Activated CD4-positive, alpha-beta memory T cell treated with anti-CD3 and anti-CD28 coated beads, Interleukin-2, amount 10 ng/mL, durations not matched to agents 7 days and 5 days (primary cell): ENCODE measurements around the gene TNIP3. TPM values are rescaled to one million over a fixed set of nuclear protein-coding genes. Genes with fewer than 3 reads are reported as not detected.
"Not testable (repeated sequence)": the region's sequence is repeated elsewhere in the genome, so short reads cannot be mapped to it uniquely, and the experiment has no call there.

ENCODE experiments used
- CTCF ChIA-PET: fragments of 350-600 bp; sonication (Branson Sonifier 250); formaldehyde crosslinking; loops from one replicate; lab custom pipeline; 2021; ENCODE audit warnings: antibody characterized with exemption, inconsistent platforms; lab: Charles Lee
- POLR2A ChIA-PET: fragments of 350-600 bp; sonication (Branson Sonifier 250); formaldehyde crosslinking; loops from one replicate; lab custom pipeline; 2021; ENCODE audit warnings: antibody characterized with exemption; lab: Charles Lee
- DNase-seq: peaks from one replicate; pipeline ENCODE4 v3.0.0-alpha.2; 2020
- H3K27ac Mint-ChIP-seq: one replicate; pipeline ENCODE4 v1.8.0; 2021; ENCODE audit warnings: mild to moderate bottlenecking, mixed read lengths
- H3K27me3 Mint-ChIP-seq: one replicate; pipeline ENCODE4 v1.8.0; 2021; ENCODE audit warnings: mixed read lengths
- H3K36me3 Mint-ChIP-seq: one replicate; pipeline ENCODE4 v1.8.0; 2021; ENCODE audit warnings: low read depth, mixed read lengths
- H3K4me1 Mint-ChIP-seq: one replicate; pipeline ENCODE4 v1.8.0; 2021; ENCODE audit warnings: mixed read lengths
- H3K4me3 Mint-ChIP-seq: one replicate; pipeline ENCODE4 v1.8.0; 2021; ENCODE audit warnings: mild to moderate bottlenecking, mixed read lengths
- H3K9me3 Mint-ChIP-seq: one replicate; pipeline ENCODE4 v1.8.0; 2021; ENCODE audit warnings: mixed read lengths
- total RNA-seq, 2 experiments: library from RNA; stranded (reverse); gene quantifications; one replicate each; pipeline ENCODE4 v1.2.3, GENCODE V29; 2021

Gene TNIP3, protein sequence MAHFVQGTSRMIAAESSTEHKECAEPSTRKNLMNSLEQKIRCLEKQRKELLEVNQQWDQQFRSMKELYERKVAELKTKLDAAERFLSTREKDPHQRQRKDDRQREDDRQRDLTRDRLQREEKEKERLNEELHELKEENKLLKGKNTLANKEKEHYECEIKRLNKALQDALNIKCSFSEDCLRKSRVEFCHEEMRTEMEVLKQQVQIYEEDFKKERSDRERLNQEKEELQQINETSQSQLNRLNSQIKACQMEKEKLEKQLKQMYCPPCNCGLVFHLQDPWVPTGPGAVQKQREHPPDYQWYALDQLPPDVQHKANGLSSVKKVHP
- 1 to 10 TPM; 1.2 to 1.6 TPM for total RNA-seq

DNA sequence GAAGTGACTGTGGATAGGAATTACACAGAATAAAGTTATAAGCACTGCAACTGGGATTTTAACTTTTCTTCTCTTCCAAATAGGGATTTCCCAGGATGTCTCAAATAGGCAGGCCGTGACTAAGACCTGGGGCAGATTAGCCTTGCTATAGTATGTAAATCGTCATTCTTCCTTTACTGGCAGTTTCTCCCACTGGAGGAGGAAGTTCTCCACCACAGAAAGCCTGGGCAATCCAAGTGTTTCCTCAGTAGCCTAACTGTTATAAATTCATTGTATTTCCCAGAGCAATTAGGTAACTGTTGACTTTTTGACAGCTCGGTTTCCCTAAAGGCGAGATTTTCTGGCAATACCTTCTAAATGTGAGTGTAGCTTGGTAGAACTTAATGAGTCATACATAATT, at the start of gene TNIP3:
TSS of gene TNIP3 (minus strand) at position 31 of the 400 bp plus-strand sequence. CDS start 196 bp downstream, outside the sequence.
- H3K4me3 Mint-ChIP-seq = no peak within 1 kb of the TSS
- peaks cover 21% of the 10 kb centered on the region for H3K4me1 Mint-ChIP-seq
- no peaks in the 10 kb centered on the region for H3K9me3 Mint-ChIP-seq
- POLR2A ChIA-PET = no interaction called here
- H3K27me3 Mint-ChIP-seq = no peaks in the 10 kb centered on the region
- H3K27ac Mint-ChIP-seq = no peak within 1 kb of the TSS
- no peak for DNase-seq
- CTCF ChIA-PET = no interaction called here
- H3K36me3 Mint-ChIP-seq = peaks cover 3% of the 10 kb centered on the region

DNA sequence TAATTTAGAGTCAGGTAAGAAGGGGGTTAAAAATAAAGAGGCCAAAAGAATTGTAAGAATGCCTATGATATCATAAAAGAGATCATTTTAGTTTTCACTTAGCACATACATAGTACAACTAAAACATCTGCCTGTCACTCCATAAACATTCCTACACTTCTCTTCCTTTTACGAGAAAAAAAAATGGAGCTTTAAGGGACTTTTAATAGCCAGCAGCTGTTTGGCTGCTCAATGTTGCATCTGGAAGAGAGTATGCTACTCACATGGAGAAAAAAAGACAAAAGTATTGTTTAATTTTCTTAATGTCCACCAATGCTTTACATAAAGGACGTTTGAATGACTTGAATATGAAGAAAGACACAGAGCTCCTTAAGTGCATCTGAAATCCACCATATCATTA, 48.7 kb upstream of the TNIP3 start:
- H3K27ac Mint-ChIP-seq = no peak overlapping the region
- ChIA-PET CTCF (interaction anchor here (0.6 to 1.1 kb wide), 3 partner anchors 13 to 462 kb away, joined by 3 to 4 read pairs (median 4); no protein-coding TSS in a partner anchor), POLR2A (no interaction called here)
- H3K9me3 Mint-ChIP-seq = peaks cover 3% of the 10 kb centered on the region
- no peak overlapping the region for H3K4me3 Mint-ChIP-seq
- peaks cover 5% of the 10 kb centered on the region for H3K36me3 Mint-ChIP-seq
- no peak for DNase-seq
- no peaks in the 10 kb centered on the region for H3K27me3 Mint-ChIP-seq
- peaks cover 11% of the 10 kb centered on the region for H3K4me1 Mint-ChIP-seq

DNA sequence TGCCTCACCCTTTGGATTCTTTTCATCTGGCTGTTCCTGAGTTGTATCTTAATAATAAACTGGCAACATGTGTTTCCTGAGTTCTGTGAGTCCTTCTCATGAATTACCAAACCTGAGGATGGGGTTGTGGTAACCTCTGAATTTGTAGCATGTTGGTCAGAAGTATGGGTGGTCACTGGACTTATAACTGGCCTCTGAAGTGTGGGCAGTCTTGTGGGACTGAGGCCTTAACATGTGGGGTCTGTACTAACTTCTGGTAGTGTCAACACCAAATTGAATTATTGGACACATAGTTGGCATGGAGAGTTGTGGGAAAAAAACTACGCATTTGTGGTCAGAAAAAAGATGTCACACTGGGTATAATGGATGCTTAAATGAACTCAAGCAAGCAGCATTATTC, 45.0 kb upstream of the TNIP3 start:
- DNase-seq = no peak
- POLR2A ChIA-PET = interaction anchor here (0.7 kb wide), 1 partner anchor 10 kb away, joined by 3 read pairs; no protein-coding TSS in a partner anchor
- Mint-ChIP-seq H3K36me3 (peaks cover 5% of the 10 kb centered on the region), H3K4me3 (no peak overlapping the region), H3K27ac (no peak overlapping the region), H3K4me1 (peaks cover 7% of the 10 kb centered on the region), H3K27me3 (peaks cover 2% of the 10 kb centered on the region), H3K9me3 (peaks cover 3% of the 10 kb centered on the region)
- CTCF ChIA-PET = interaction anchor here (2.9 kb wide), 1 partner anchor 17 kb away, joined by 10 read pairs; no protein-coding TSS in a partner anchor

DNA sequence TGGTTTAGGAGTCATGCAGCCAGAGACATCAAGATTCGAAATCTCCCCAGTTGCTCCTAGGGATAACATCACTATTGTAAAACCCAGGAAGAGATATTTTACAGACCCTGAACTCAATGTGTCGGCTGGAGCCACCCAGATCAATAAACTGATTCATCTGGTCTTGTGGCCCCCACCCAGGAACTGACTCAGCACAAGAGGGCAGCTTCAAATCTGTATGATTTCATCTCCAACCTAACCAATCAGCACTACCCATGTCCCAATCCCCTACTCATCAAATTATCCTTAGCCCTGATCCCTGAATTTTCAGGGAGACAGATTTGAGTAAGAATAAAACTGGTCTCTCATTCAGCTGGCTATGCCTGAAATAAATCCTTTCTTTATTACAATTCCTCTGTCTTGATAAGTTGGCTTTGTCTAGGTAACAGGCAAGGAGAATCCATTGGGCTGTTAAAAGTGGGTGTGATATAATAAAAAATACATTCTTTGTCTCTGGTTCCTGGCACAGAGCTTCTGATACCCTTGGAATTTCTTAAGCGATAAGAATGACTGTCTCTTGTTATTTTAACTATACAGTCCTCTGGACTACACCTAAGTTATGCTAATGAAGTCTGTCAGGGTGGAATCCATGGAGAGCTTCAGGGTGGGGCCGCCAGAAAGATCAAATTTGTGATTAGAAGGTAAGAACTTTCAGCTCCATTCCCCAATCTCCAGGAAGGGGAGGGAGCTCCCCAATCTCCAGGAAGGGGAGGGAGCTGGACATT, 44.3 kb upstream of the TNIP3 start:
- no peak for DNase-seq
- peaks cover 4% of the 10 kb centered on the region for H3K4me1 Mint-ChIP-seq
- peaks cover 2% of the 10 kb centered on the region for H3K27me3 Mint-ChIP-seq
- H3K9me3 Mint-ChIP-seq = peaks cover 3% of the 10 kb centered on the region
- CTCF ChIA-PET = interaction anchor here (0.6 to 2.9 kb wide), 3 partner anchors 9 to 46 kb away, joined by 3 to 10 read pairs (median 4); no protein-coding TSS in a partner anchor
- POLR2A ChIA-PET = no interaction called here
- no peak overlapping the region for H3K27ac Mint-ChIP-seq
- H3K36me3 Mint-ChIP-seq = peaks cover 5% of the 10 kb centered on the region
- H3K4me3 Mint-ChIP-seq = no peak overlapping the region

DNA sequence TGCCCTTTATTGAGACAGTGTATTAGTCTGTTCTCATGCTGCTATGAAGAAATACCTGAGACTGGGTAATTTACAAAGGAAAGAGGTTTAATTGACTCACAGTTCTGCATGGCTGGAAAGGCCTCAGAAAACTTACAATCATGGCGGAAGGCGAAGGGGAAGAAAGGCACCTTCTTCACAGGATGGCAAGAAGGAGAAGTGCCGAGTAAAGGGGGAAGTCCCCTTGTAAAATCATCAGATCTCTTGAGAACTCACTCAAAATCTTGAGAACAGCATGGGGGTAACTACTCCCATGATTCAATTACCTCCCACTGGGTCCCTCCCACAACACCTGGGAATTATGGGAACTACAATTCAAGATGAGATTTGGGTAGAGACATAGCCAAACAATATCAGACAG, 41.7 kb upstream of the TNIP3 start:
- POLR2A ChIA-PET = interaction anchor here (0.6 kb wide), 2 partner anchors 15 to 644 kb away, joined by 3 read pairs; no protein-coding TSS in a partner anchor
- H3K27me3 Mint-ChIP-seq, DNase-seq, H3K36me3 Mint-ChIP-seq, H3K4me3 Mint-ChIP-seq, H3K9me3 Mint-ChIP-seq, H3K4me1 Mint-ChIP-seq, H3K27ac Mint-ChIP-seq: not testable (repeated sequence)
- CTCF ChIA-PET = interaction anchor here (1.7 kb wide), 1 partner anchor 13 kb away, joined by 5 read pairs; no protein-coding TSS in a partner anchor

DNA sequence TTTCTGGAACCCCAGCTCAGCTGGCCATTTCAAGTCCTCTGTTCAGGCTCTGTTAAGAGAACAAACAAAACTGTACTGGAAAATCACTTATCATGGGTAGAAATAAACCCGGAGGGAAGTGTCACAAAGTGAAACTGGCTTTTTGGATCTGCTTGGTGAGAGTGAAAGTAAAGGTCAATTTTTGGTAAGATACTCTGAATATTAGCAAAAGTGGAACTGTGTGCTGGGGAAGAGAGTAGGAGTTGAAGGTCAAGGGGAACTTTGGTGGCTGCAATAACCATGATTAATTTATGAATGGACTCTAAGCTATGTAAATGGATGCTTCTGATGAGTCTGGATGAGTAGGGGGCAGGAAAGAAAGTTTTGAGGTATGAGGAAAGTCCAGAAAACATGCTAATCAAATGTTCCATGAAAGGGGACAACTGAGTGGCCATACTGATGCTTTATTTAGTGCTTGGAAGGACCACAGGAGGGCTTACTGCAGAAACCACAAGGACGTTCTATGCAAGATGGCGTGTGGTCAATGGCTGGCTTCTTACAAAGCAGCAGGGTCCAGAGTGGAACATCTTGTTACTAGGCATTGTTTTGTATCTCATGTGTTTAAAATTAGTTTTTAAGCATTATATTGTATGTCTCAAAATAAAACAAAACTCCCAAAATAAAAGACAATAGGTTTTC, 36.8 kb upstream of the TNIP3 start:
- Mint-ChIP-seq H3K4me3 (no peak overlapping the region), H3K36me3 (no peaks in the 10 kb centered on the region), H3K9me3 (no peaks in the 10 kb centered on the region), H3K27me3 (peaks cover 2% of the 10 kb centered on the region), H3K27ac (no peak overlapping the region), H3K4me1 (peaks cover 24% of the 10 kb centered on the region)
- ChIA-PET CTCF (interaction anchor here (1.2 to 5.0 kb wide), 5 partner anchors 9 to 107 kb away, joined by 3 to 23 read pairs (median 7); no protein-coding TSS in a partner anchor), POLR2A (interaction anchor here (1.0 to 3.0 kb wide), 4 partner anchors 11 to 72 kb away, joined by 3 to 17 read pairs (median 6); no protein-coding TSS in a partner anchor)
- DNase-seq = no peak

DNA sequence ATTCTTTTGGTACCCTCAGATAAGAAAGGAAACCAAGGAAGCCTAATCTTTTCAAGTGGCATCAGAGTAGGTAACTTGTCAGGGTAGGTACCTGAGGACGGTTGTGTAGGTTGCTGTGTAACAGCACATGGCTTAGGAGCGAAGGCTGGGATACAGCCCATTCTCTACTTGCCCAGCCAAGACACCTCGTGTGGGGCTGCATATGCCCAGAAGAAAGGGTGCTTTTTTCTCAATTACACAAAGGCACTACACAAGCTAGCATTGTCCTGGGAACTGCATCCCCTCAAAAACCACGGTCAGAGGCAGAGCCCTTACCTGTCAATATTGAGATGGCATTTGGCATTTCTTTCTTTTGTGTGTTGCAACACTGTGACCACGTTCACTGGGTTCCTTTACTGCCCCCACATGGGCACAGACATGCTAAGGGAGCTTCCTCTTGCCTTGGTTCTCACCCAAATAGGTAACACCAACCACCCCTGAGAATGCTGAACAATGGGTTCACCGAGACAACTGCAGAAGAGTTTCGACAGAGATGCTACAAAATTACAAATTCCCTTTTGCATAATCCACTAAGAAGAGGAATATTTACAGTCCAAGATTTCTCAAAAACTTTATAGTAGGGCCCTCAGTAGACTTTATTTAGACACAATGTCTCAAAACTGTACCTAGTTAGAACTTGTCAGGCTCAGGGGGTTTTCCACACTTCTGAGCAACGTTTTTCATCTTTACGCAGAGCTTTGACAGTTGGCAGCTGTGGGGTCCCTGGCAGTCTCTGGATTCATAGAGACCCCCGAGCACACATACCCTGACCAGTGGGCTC, 35.8 kb upstream of the TNIP3 start:
- Mint-ChIP-seq H3K36me3 (no peaks in the 10 kb centered on the region), H3K9me3 (no peaks in the 10 kb centered on the region), H3K27me3 (peaks cover 1% of the 10 kb centered on the region), H3K4me3 (peak overlapping the region; percentile 5), H3K27ac (peak overlapping the region; percentile 23), H3K4me1 (peaks cover 24% of the 10 kb centered on the region)
- DNase-seq = peak; percentile 50
- POLR2A ChIA-PET = interaction anchor here (0.9 to 3.0 kb wide), 9 partner anchors 10 to 73 kb away, joined by 3 to 17 read pairs (median 4); no protein-coding TSS in a partner anchor
- CTCF ChIA-PET = interaction anchor here (0.6 to 5.0 kb wide), 12 partner anchors 8 to 108 kb away, joined by 3 to 23 read pairs (median 4); no protein-coding TSS in a partner anchor

DNA sequence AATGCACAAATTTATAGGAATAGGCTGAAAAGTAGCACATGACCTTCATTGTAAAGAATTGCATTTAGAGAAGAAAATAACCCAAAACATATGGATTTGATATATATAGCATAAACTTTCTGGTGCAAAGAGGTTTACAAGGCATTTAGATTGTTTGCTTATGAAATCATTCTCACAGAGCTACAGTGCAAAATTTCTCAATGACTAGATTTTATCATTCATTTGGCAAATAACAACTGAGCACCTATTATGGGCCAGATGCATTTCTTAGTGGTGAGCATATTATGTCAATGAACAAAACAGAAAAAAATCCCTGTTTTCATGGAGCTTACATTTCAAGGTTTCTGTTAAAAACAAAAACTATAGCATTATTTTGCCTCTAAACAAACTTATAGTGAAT, 34.1 kb upstream of the TNIP3 start:
- no peaks in the 10 kb centered on the region for H3K9me3 Mint-ChIP-seq
- H3K27ac Mint-ChIP-seq = no peak overlapping the region
- POLR2A ChIA-PET = interaction anchor here (1.7 to 3.0 kb wide), 2 partner anchors 22 to 75 kb away, joined by 5 to 8 read pairs; no protein-coding TSS in a partner anchor
- H3K27me3 Mint-ChIP-seq = no peaks in the 10 kb centered on the region
- CTCF ChIA-PET = interaction anchor here (0.6 to 5.0 kb wide), 4 partner anchors 8 to 385 kb away, joined by 3 to 23 read pairs (median 16); no protein-coding TSS in a partner anchor
- H3K36me3 Mint-ChIP-seq = no peaks in the 10 kb centered on the region
- H3K4me3 Mint-ChIP-seq = no peak overlapping the region
- peaks cover 35% of the 10 kb centered on the region for H3K4me1 Mint-ChIP-seq
- DNase-seq = no peak

DNA sequence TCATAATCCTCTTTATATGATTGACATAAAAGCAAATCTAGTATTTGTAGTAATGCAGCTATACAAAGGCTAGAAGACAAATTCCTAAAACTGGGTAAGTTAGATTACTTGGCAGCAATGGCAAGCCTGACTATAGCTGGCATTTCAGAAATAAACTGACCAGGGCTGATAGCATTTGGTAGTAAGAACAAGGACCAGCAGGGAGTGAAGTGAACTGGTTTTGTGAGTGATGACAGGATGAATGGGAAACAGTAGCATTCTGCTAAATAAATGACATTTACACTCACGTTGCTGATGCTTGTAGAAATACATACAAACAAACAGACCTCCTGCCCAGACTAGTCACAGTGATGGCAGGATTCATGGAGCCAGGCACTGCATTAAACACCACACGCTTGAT, 31.5 kb upstream of the TNIP3 start:
- H3K27me3 Mint-ChIP-seq = no peaks in the 10 kb centered on the region
- H3K4me3 Mint-ChIP-seq = no peak overlapping the region
- no peaks in the 10 kb centered on the region for H3K9me3 Mint-ChIP-seq
- CTCF ChIA-PET = no interaction called here
- POLR2A ChIA-PET = no interaction called here
- H3K36me3 Mint-ChIP-seq = no peaks in the 10 kb centered on the region
- peaks cover 49% of the 10 kb centered on the region for H3K4me1 Mint-ChIP-seq
- no peak for DNase-seq
- H3K27ac Mint-ChIP-seq = no peak overlapping the region

DNA sequence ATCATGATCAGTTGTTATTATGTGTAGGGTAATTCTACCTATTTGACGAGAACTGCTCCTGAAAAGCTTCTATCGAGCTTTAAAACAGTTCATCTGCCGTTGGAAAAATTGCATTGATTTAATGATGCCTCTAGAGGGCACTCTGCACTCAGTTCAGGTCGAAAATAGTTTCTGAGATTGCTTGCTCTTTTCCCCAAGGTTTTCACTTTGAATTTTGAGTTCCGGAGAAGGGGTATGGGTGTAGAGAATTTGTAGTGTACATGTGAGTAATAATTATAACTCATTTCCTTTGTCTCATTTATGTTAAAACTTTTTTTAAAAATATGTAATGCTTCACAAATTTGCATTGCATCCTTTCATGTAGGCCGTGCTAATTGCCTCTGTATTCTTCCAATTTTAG, 28.4 kb upstream of the TNIP3 start:
- Mint-ChIP-seq H3K36me3 (no peaks in the 10 kb centered on the region), H3K9me3 (no peaks in the 10 kb centered on the region), H3K27me3 (no peaks in the 10 kb centered on the region), H3K4me1 (peaks cover 59% of the 10 kb centered on the region), H3K27ac (peak overlapping the region; percentile 56), H3K4me3 (peak overlapping the region; percentile 14)
- CTCF ChIA-PET = interaction anchor here (0.6 to 4.7 kb wide), 44 partner anchors 9 to 512 kb away, joined by 3 to 72 read pairs (median 4); no protein-coding TSS in a partner anchor
- no peak for DNase-seq
- POLR2A ChIA-PET = interaction anchor here (1.0 to 3.7 kb wide), 7 partner anchors 10 to 1127 kb away, joined by 4 to 22 read pairs (median 5); partner anchors contain the start of gene MAD2L1

DNA sequence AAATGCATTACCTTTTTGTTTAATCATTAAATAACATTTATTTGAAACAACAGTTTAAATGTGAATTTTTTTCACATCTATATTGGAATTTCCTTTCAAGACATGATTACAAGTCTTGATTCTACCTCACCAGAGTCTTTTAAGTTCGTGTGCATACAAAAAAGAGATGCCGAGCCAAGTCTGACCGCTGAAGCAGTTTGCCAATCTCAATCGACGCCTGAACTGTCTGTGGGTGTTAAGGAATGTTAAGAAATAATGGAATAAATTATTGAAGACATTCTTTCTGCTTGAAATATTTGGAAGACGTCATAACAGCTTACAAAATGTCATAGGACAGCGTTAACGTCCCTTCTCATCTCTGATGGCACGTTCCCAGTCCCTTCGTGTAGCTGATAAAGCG, 27.9 kb upstream of the TNIP3 start:
- peaks cover 59% of the 10 kb centered on the region for H3K4me1 Mint-ChIP-seq
- ChIA-PET POLR2A (interaction anchor here (1.0 to 3.7 kb wide), 7 partner anchors 9 to 1126 kb away, joined by 4 to 22 read pairs (median 5); partner anchors contain the start of gene MAD2L1), CTCF (interaction anchor here (0.6 to 4.7 kb wide), 41 partner anchors 9 to 512 kb away, joined by 3 to 72 read pairs (median 4); no protein-coding TSS in a partner anchor)
- H3K27me3 Mint-ChIP-seq = no peaks in the 10 kb centered on the region
- peak overlapping the region; percentile 56 for H3K27ac Mint-ChIP-seq
- no peaks in the 10 kb centered on the region for H3K36me3 Mint-ChIP-seq
- H3K4me3 Mint-ChIP-seq = no peak overlapping the region
- no peaks in the 10 kb centered on the region for H3K9me3 Mint-ChIP-seq
- DNase-seq = no peak
